GM12878 (cell line): ENCODE data around the gene ATXN1.

Source experiments
- CTCF ChIP-seq, 3 experiments: IDR thresholded peaks in 2 of 3; conservative IDR thresholded peaks in 1 of 3; 2 replicates each; pipeline ENCODE4 v1.5.1; 2011; ENCODE audit warnings: low read depth in 3 of 3, low read length in 3 of 3, mild to moderate bottlenecking in 3 of 3, control low read depth in 2 of 3, moderate library complexity in 2 of 3, inconsistent platforms in 1 of 3, mixed read lengths in 1 of 3; ENCODE audit not compliant: control insufficient read depth in 2 of 3, insufficient read depth in 1 of 3; ENCODE audit errors: extremely low read depth in 1 of 3
- EP300 ChIP-seq, 2 experiments: fragments of 150-350 bp in 1 of 2; IDR thresholded peaks; 2 replicates each; pipeline ENCODE4 v1.6.1; 2011 to 2012; ENCODE audit warnings: low read depth in 2 of 2, low read length in 2 of 2, borderline replicate concordance in 1 of 2, improper control_type of control experiment in 1 of 2, inconsistent platforms in 1 of 2; ENCODE audit not compliant: control insufficient read depth in 1 of 2
- ESRRA ChIP-seq: IDR thresholded peaks from 2 replicates; pipeline ENCODE4 v1.6.1; 2012; ENCODE audit warnings: mild to moderate bottlenecking, low read length, improper control_type of control experiment
- NR2C1 ChIP-seq: fragments of 450-650 bp; IDR thresholded peaks from 2 replicates; pipeline ENCODE4 v1.6.1; 2017; ENCODE audit warnings: antibody characterized with exemption, mild to moderate bottlenecking, moderate library complexity
- NR2F1 ChIP-seq: fragments of 450-650 bp; conservative IDR thresholded peaks from 2 replicates; pipeline ENCODE4 v1.6.1; 2017; ENCODE audit warnings: mild to moderate bottlenecking
- PML ChIP-seq: IDR thresholded peaks from 2 replicates; pipeline ENCODE4 v1.6.1; 2012; ENCODE audit warnings: low read length, inconsistent platforms
- POLR2A ChIP-seq: IDR thresholded peaks from 2 replicates; pipeline ENCODE4 v1.6.1; 2011; ENCODE audit warnings: low read depth, mild to moderate bottlenecking, low read length
- SMC3 ChIP-seq: IDR thresholded peaks from 2 replicates; pipeline ENCODE4 v1.6.1; 2011; ENCODE audit warnings: low read length, improper control_type of control experiment, borderline replicate concordance
- SP1 ChIP-seq: IDR thresholded peaks from one replicate; pipeline ENCODE4 v1.6.1; 2011; ENCODE audit warnings: low read depth, low read length
- SREBF2 ChIP-seq: IDR thresholded peaks from 2 replicates; pipeline ENCODE4 v1.6.1; 2012; ENCODE audit warnings: mild to moderate bottlenecking, low read length
- ZZZ3 ChIP-seq: IDR thresholded peaks from 2 replicates; pipeline ENCODE4 v1.6.1; 2011; ENCODE audit warnings: low read depth; ENCODE audit not compliant: control insufficient read depth, insufficient read length
- TF ChIP-seq, protein P1 (sequence below): IDR thresholded peaks from 2 replicates; pipeline ENCODE4 v1.6.1; 2011; ENCODE audit warnings: mild to moderate bottlenecking, low read depth, low read length, moderate library complexity; ENCODE audit not compliant: insufficient replicate concordance

- TF ChIP-seq, protein P1, sequence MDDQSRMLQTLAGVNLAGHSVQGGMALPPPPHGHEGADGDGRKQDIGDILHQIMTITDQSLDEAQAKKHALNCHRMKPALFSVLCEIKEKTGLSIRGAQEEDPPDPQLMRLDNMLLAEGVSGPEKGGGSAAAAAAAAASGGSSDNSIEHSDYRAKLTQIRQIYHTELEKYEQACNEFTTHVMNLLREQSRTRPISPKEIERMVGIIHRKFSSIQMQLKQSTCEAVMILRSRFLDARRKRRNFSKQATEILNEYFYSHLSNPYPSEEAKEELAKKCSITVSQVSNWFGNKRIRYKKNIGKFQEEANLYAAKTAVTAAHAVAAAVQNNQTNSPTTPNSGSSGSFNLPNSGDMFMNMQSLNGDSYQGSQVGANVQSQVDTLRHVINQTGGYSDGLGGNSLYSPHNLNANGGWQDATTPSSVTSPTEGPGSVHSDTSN = no peak
- TF ChIP-seq CTCF (IDR thresholded peaks at IDR 0.05 in 2 of 3, conservative IDR thresholded peaks at IDR 0.05 in 1 of 3; ENCODE audit: control insufficient read depth in 2 of 3, extremely low read depth in 1 of 3, insufficient read depth in 1 of 3, low read depth in 3 of 3, low read length in 3 of 3) (no peak), ZZZ3 (no peak), SREBF2 (no peak), POLR2A (no peak), NR2C1 (no peak), PML (no peak), SP1 (no peak), ESRRA (no peak), SMC3 (no peak), EP300 (IDR thresholded peaks at IDR 0.05; ENCODE audit: borderline replicate concordance in 1 of 2, control insufficient read depth in 1 of 2, low read depth in 2 of 2, low read length in 2 of 2) (no peak), NR2F1 (no peak)
Observed at GRCh38 chr6:16282370-16282769, 478.9 kb downstream of the ATXN1 start.
